ENCODE results near the gene WBP1L. TPM values are rescaled to one million over a fixed set of nuclear protein-coding genes. Genes with fewer than 3 reads are reported as not detected.

Gene WBP1L
- total RNA-seq, 3 donors from 2014 or later (not counting 1 experiment from before 2014, with no cell fraction given) = 34.6 to 48.4 (median 47.9) TPM

DNA sequence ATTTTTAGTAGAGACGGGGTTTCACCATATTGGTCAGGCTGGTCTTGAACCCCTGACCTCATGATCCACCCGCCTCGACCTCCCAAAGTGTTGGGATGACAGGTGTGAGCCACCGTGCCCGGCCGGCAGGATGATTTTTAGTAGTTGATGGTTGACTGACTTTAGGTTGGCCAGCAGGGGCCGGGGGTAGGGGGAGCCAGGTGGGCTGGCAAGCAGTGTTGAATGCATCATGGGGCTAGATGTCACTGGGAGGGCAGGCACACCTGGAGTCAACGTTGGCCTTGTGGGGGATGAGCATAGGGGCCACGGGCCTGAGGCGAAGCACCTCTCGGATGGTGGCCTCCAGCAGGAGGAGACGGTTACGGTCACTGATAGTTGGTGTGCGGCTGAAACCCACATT is 88.5 kb downstream of the WBP1L start:
- Mint-ChIP-seq H3K4me3 (no peak overlapping the region), H3K27me3 (ENCODE audit: low read depth in 2 of 2) (peaks cover 0 to 1% of the 10 kb centered on the region in 2 donors), H3K4me1 (peaks cover 0 to 7% of the 10 kb centered on the region in 2 donors), H3K9me3 (no peaks in the 10 kb centered on the region), H3K27ac (no peak overlapping the region), H3K36me3 (no peaks in the 10 kb centered on the region)
- Histone ChIP-seq H3K27me3 (ENCODE audit: control insufficient read depth, insufficient read depth, low read length) (peaks cover 5% of the 10 kb centered on the region), H3K4me1 (ENCODE audit: control insufficient read depth, insufficient read depth, low read length) (peaks cover 6% of the 10 kb centered on the region), H3K27ac (ENCODE audit: low read length) (no peak overlapping the region), H3K36me3 (ENCODE audit: control insufficient read depth, insufficient read depth, low read length) (no peaks in the 10 kb centered on the region), H3K4me3 (ENCODE audit: low read length) (no peak overlapping the region), H3K9me3 (ENCODE audit: control insufficient read depth, insufficient read depth, low read length) (no peaks in the 10 kb centered on the region)
- no peak for ATAC-seq
- 90% methylated on average over 14 of the region's 14 CpGs for WGBS (ENCODE audit: insufficient coverage)
- no peak for DNase-seq
- intact Hi-C loops (cut with micrococcal nuclease) = loop anchor here (10.0 kb wide), 1 partner anchor 653 kb away; no protein-coding TSS in a partner anchor
- TF ChIP-seq, protein P1, sequence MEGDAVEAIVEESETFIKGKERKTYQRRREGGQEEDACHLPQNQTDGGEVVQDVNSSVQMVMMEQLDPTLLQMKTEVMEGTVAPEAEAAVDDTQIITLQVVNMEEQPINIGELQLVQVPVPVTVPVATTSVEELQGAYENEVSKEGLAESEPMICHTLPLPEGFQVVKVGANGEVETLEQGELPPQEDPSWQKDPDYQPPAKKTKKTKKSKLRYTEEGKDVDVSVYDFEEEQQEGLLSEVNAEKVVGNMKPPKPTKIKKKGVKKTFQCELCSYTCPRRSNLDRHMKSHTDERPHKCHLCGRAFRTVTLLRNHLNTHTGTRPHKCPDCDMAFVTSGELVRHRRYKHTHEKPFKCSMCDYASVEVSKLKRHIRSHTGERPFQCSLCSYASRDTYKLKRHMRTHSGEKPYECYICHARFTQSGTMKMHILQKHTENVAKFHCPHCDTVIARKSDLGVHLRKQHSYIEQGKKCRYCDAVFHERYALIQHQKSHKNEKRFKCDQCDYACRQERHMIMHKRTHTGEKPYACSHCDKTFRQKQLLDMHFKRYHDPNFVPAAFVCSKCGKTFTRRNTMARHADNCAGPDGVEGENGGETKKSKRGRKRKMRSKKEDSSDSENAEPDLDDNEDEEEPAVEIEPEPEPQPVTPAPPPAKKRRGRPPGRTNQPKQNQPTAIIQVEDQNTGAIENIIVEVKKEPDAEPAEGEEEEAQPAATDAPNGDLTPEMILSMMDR (IDR thresholded peaks at IDR 0.05) = no peak

DNA sequence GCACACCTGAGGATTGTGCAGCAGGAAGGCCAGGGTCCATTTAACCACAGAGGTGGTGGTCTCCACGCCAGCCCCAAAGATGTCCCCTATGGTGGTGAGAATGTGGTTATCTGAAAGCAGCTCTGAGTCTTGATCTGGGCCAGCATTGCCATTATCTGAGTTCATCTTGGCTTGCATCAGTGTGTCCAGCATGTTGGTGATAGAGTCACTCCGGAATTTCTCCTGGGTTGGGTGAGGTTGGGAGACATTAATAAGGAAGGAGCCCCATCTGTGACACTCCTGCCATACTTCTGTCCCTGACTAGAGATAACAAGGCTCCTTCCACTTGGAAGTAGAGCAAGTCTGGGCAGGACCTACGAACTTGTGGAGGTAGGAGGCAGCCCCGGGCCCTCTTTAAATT is 89.2 kb downstream of the WBP1L start:
- intact Hi-C loops (cut with micrococcal nuclease) = loop anchor here (10.0 kb wide), 1 partner anchor 652 kb away; no protein-coding TSS in a partner anchor
- H3K36me3 ChIP-seq (ENCODE audit: control insufficient read depth, insufficient read depth, low read length) = no peaks in the 10 kb centered on the region
- peaks cover 3% of the 10 kb centered on the region for H3K36me3 Mint-ChIP-seq

DNA sequence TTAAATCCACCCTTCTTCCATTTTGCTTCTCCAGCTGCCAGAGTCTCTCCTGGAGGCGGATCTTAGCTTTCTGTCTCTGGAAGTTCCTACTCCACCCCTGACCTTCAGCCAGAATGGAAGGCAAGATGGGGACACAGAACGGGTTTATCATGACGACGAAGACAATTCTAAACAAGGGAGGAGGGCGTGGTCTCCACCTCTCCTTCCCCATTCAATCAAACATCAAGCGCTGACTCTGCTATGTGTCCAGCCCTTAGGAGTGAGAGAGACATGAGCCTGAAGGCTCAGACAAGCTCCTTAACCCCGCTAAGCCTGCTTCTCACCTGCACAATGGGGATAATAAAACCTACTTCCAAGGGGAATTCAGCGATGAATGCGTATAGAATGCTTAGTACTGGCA is 90.4 kb downstream of the WBP1L start:
- H3K36me3 ChIP-seq (ENCODE audit: control insufficient read depth, insufficient read depth, low read length) = no peaks in the 10 kb centered on the region
- peaks cover 3 to 16% of the 10 kb centered on the region in 2 donors for H3K27me3 Mint-ChIP-seq (ENCODE audit: low read depth in 2 of 2)
- peaks cover 9% of the 10 kb centered on the region for H3K36me3 Mint-ChIP-seq
- H3K4me3 ChIP-seq (ENCODE audit: low read length) = no peak overlapping the region
- H3K4me1 ChIP-seq (ENCODE audit: control insufficient read depth, insufficient read depth, low read length) = peaks cover 6% of the 10 kb centered on the region
- intact Hi-C loops (cut with micrococcal nuclease) = loop anchor here (10.0 kb wide), 1 partner anchor 651 kb away; no protein-coding TSS in a partner anchor
- peaks cover 0 to 4% of the 10 kb centered on the region in 2 donors for H3K9me3 Mint-ChIP-seq
- peaks cover 5% of the 10 kb centered on the region for H3K27me3 ChIP-seq (ENCODE audit: control insufficient read depth, insufficient read depth, low read length)
- H3K27ac ChIP-seq (ENCODE audit: low read length) = no peak overlapping the region
- ATAC-seq (no peak), DNase-seq (no peak)
- peaks cover 9% of the 10 kb centered on the region for H3K9me3 ChIP-seq (ENCODE audit: control insufficient read depth, insufficient read depth, low read length)
- TF ChIP-seq, protein P1 (IDR thresholded peaks at IDR 0.05) = no peak
- no peak overlapping the region for H3K27ac Mint-ChIP-seq
- peaks cover 0 to 7% of the 10 kb centered on the region in 2 donors for H3K4me1 Mint-ChIP-seq
- no peak overlapping the region for H3K4me3 Mint-ChIP-seq
- 77% methylated on average over 9 of the region's 9 CpGs for WGBS (ENCODE audit: insufficient coverage)

More for the DNA sequence above, 89.2 kb downstream of the WBP1L start:
- Histone ChIP-seq H3K4me3 (ENCODE audit: low read length) (no peak overlapping the region), H3K27me3 (ENCODE audit: control insufficient read depth, insufficient read depth, low read length) (peaks cover 5% of the 10 kb centered on the region), H3K9me3 (ENCODE audit: control insufficient read depth, insufficient read depth, low read length) (peaks cover 4% of the 10 kb centered on the region), H3K27ac (ENCODE audit: low read length) (no peak overlapping the region), H3K4me1 (ENCODE audit: control insufficient read depth, insufficient read depth, low read length) (peaks cover 6% of the 10 kb centered on the region)
- Mint-ChIP-seq H3K27ac (no peak overlapping the region), H3K9me3 (peaks cover 0 to under 1% of the 10 kb centered on the region in 2 donors), H3K4me3 (no peak overlapping the region), H3K4me1 (peaks cover 0 to 7% of the 10 kb centered on the region in 2 donors), H3K27me3 (ENCODE audit: low read depth in 2 of 2) (peaks cover 3 to 5% of the 10 kb centered on the region in 2 donors)
- DNase-seq (no peak), ATAC-seq (no peak)
- TF ChIP-seq, protein P1 (IDR thresholded peaks at IDR 0.05) = no peak
- WGBS (ENCODE audit: insufficient coverage) = 84% methylated on average over 4 of the region's 4 CpGs

Measured in natural killer cell (primary cell).